ENCODE measurements around the gene MAT1A. TPM values are rescaled to one million over a fixed set of nuclear protein-coding genes. Genes with fewer than 3 reads are reported as not detected.

The MAT1A gene
- under 1 TPM in 3 of 4 donors, not detected in 1; 0.22 to 0.39 (median 0.25) TPM for total RNA-seq

- H3K36me3 ChIP-seq: no peaks in the 10 kb centered on the region
- peak in 2 of 6 experiments; percentile 29 to 32 for TF ChIP-seq CTCF (IDR thresholded peaks at IDR 0.05)
- no peak for TF ChIP-seq POLR2A (IDR thresholded peaks at IDR 0.05)
- no peak within 1 kb of the TSS for H3K27ac ChIP-seq
- H3K27me3 ChIP-seq: no peaks in the 10 kb centered on the region
- peak; percentile 47 to 72 for DNase-seq
- H3K9me3 ChIP-seq: no peaks in the 10 kb centered on the region
- H3K4me1 ChIP-seq: no peaks in the 10 kb centered on the region
- intact Hi-C loops (cut with DNase I): no loop called here
- H3K4me3 ChIP-seq (replicated peaks in 1 of 3): no peak within 1 kb of the TSS
- 30 to 35% methylated on average over 9 of the region's 9 CpGs for WGBS, 2 donors
Measured at GRCh38 chr10:80289451-80290287, at the start of gene MAT1A. Gene MAT1A (minus strand): TSS chr10:80289658. CDS start chr10:80289423, 235 bp downstream.

- TF ChIP-seq CTCF (IDR thresholded peaks at IDR 0.05): no peak
- no peak for TF ChIP-seq POLR2A (IDR thresholded peaks at IDR 0.05)
- intact Hi-C loops (cut with DNase I): no loop called here
- DNase-seq: no peak
- Histone ChIP-seq H3K4me1 (no peaks in the 10 kb centered on the region), H3K27ac (no peak overlapping the region), H3K9me3 (no peaks in the 10 kb centered on the region), H3K27me3 (no peaks in the 10 kb centered on the region), H3K4me3 (replicated peaks in 1 of 3) (no peak overlapping the region), H3K36me3 (no peaks in the 10 kb centered on the region)
- 98% methylated on average over 1 of the region's 1 CpG for WGBS, 2 donors
Measured at GRCh38 chr10:80333983-80334382, 44.5 kb upstream of the MAT1A start.

- no peak for TF ChIP-seq POLR2A (IDR thresholded peaks at IDR 0.05)
- no peak for TF ChIP-seq CTCF (IDR thresholded peaks at IDR 0.05)
- 53 to 54% methylated on average over 6 of the region's 6 CpGs for WGBS, 2 donors
- DNase-seq: no peak
Measured at GRCh38 chr10:80324891-80325364, 35.5 kb upstream of the MAT1A start.

GRCh38 chr10:80324086-80324485 lies 34.6 kb upstream of the MAT1A start:
- H3K27me3 ChIP-seq: no peaks in the 10 kb centered on the region
- DNase-seq: no peak
- H3K27ac ChIP-seq: no peak overlapping the region
- H3K4me3 ChIP-seq (replicated peaks in 1 of 3): no peak overlapping the region
- H3K9me3 ChIP-seq: no peaks in the 10 kb centered on the region
- H3K36me3 ChIP-seq: no peaks in the 10 kb centered on the region
- H3K4me1 ChIP-seq: no peaks in the 10 kb centered on the region
- WGBS, 2 donors: 64 to 67% methylated on average over 1 of the region's 1 CpG
- intact Hi-C loops (cut with DNase I): no loop called here
- TF ChIP-seq CTCF (IDR thresholded peaks at IDR 0.05) (no peak), POLR2A (IDR thresholded peaks at IDR 0.05) (no peak)

More at GRCh38 chr10:80324891-80325364, 35.5 kb upstream of the MAT1A start:
- no peak overlapping the region for H3K27ac ChIP-seq
- intact Hi-C loops (cut with DNase I): no loop called here
- no peaks in the 10 kb centered on the region for H3K9me3 ChIP-seq
- H3K36me3 ChIP-seq: no peaks in the 10 kb centered on the region
- H3K4me3 ChIP-seq (replicated peaks in 1 of 3): no peak overlapping the region
- no peaks in the 10 kb centered on the region for H3K27me3 ChIP-seq
- H3K4me1 ChIP-seq: no peaks in the 10 kb centered on the region

- Histone ChIP-seq H3K36me3 (no peaks in the 10 kb centered on the region), H3K4me1 (no peaks in the 10 kb centered on the region), H3K9me3 (no peaks in the 10 kb centered on the region), H3K27ac (no peak overlapping the region), H3K4me3 (replicated peaks in 1 of 3) (no peak overlapping the region), H3K27me3 (no peaks in the 10 kb centered on the region)
- intact Hi-C loops (cut with DNase I): no loop called here
- 66 to 68% methylated on average over 3 of the region's 3 CpGs for WGBS, 2 donors
- TF ChIP-seq CTCF (IDR thresholded peaks at IDR 0.05) (no peak), POLR2A (IDR thresholded peaks at IDR 0.05) (no peak)
- no peak for DNase-seq
Measured at GRCh38 chr10:80323311-80323710, 33.9 kb upstream of the MAT1A start.
